Measurements from ENCODE around the gene UQCC5. TPM values are rescaled to one million over a fixed set of nuclear protein-coding genes. Genes with fewer than 3 reads are reported as not detected.
A peak's percentile ranks its signal among the peaks of the same experiment; 100 is the strongest.

The UQCC5 gene
- polyA plus RNA-seq, 1 donor from 2014 or later, result 20.5 TPM

DNA sequence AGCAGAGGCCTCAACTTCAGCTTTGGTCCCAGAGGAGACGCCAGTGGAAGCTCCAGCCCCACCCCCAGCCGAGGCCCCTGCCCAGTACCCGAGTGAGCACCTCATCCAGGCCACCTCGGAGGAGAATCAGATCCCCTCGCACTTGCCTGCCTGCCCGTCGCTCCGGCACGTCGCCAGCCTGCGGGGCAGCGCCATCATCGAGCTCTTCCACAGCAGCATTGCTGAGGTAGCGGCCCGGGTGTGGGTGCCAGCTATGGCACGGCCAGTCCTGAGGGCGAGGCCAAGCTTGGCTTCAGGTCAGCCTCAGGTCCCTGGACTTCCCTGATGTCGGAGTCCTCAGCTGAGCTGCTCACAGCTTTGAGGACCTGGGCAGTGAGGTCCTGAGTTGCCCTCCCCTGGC lies 47.0 kb upstream of the UQCC5 start:
- no peak overlapping the region for H3K4me2 ChIP-seq (ENCODE audit: low read length)
- H3K27me3 ChIP-seq (ENCODE audit: insufficient read depth, low read depth, low read length), result no peaks in the 10 kb centered on the region
- no peak overlapping the region for H3K9ac ChIP-seq (ENCODE audit: low read length)
- no peaks in the 10 kb centered on the region for H3K36me3 ChIP-seq (ENCODE audit: insufficient read depth, low read length)
- TF ChIP-seq EZH2 (IDR thresholded peaks at IDR 0.05; ENCODE audit: borderline replicate concordance, insufficient read depth, low read length, poor library complexity, severe bottlenecking), result no peak
- TF ChIP-seq, protein P1, sequence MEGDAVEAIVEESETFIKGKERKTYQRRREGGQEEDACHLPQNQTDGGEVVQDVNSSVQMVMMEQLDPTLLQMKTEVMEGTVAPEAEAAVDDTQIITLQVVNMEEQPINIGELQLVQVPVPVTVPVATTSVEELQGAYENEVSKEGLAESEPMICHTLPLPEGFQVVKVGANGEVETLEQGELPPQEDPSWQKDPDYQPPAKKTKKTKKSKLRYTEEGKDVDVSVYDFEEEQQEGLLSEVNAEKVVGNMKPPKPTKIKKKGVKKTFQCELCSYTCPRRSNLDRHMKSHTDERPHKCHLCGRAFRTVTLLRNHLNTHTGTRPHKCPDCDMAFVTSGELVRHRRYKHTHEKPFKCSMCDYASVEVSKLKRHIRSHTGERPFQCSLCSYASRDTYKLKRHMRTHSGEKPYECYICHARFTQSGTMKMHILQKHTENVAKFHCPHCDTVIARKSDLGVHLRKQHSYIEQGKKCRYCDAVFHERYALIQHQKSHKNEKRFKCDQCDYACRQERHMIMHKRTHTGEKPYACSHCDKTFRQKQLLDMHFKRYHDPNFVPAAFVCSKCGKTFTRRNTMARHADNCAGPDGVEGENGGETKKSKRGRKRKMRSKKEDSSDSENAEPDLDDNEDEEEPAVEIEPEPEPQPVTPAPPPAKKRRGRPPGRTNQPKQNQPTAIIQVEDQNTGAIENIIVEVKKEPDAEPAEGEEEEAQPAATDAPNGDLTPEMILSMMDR (IDR thresholded peaks at IDR 0.05; ENCODE audit: poor library complexity, severe bottlenecking), result no peak
- TF ChIP-seq EP300 (conservative IDR thresholded peaks at IDR 0.05; ENCODE audit: poor library complexity, severe bottlenecking), result no peak
- no peak for TF ChIP-seq POLR2AphosphoS5 (IDR thresholded peaks at IDR 0.05)
- no peak for TF ChIP-seq RAD21 (conservative IDR thresholded peaks at IDR 0.05)
- TF ChIP-seq TAF1 (IDR thresholded peaks at IDR 0.05; ENCODE audit: low read depth), result no peak
- no peaks in the 10 kb centered on the region for H3F3A ChIP-seq (ENCODE audit: insufficient read depth, low read length, poor library complexity, severe bottlenecking)
- H3K27ac ChIP-seq (ENCODE audit: low read length), result no peak overlapping the region
- no peak overlapping the region for H3K4me3 ChIP-seq (ENCODE audit: low read length)
- H3K9me3 ChIP-seq (ENCODE audit: low read length), result no peaks in the 10 kb centered on the region
- no peak overlapping the region for H2AFZ ChIP-seq (ENCODE audit: low read depth, low read length)
- H3K9me2 ChIP-seq (ENCODE audit: insufficient read depth, low read length), result no peaks in the 10 kb centered on the region
- H3K79me2 ChIP-seq (replicated peaks; ENCODE audit: insufficient read depth, low read length), result no peaks in the 10 kb centered on the region
- no peaks in the 10 kb centered on the region for H4K20me1 ChIP-seq (ENCODE audit: insufficient read depth)

DNA sequence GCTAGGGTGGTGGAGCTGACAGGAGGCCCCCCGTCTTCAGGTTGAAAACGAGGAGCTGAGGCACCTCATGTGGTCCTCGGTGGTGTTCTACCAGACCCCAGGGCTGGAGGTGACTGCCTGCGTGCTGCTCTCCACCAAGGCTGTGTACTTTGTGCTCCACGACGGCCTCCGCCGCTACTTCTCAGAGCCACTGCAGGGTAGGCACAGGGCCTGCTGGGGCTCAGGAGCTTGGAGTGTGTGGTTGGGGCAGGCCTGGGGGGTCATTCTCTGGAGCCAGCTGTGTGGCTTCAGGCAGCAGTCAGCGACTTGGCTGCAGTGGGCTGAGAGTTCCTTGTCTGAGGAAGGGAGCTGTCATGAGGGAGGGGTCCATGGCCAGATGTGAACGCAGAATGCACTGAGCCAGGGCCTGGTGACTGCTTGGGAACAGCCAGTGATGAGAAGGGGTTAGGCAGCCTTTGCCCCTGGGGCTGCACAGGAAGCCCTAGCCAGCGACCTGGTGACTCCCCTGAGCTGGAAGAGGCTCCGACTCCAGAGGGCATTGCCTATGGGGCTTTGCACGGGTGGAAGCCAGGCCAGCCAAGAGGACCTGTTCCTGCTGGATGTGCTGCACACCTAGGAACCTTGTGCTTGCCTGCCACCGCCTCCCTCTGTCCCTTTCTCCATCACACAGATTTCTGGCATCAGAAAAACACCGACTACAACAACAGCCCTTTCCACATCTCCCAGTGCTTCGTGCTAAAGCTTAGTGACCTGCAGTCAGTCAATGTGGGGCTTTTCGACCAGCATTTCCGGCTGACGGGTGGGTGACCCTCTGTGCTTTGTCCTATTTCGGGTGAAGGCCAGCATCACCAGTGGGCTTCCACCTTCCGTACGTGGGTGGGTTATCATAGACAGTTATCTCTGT lies 46.1 kb upstream of the UQCC5 start:
- no peak overlapping the region for H3K9ac ChIP-seq (ENCODE audit: low read length)

DNA sequence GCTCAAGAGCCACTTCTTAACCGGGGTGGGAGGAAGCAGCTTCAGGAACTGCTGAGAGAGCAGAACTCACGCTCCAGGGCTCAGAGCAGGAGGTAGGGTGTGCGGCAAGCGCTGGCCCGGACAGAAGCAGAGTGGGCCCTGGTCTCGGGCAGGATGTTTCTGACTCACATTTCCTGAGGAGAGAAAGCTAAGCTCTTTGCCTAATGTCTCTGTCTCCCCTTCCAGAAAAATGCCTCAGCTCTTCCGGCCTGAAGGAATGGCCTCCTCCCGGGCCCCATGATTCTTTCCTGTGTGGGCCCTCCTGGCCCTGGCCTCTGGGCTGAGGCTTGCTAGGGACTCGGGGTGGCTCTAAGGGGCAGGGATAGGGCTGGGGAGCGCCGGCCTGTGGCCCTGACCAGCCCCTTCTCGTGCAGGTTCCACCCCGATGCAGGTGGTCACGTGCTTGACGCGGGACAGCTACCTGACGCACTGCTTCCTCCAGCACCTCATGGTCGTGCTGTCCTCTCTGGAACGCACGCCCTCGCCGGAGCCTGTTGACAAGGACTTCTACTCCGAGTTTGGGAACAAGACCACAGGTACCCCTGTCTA lies 45.4 kb upstream of the UQCC5 start:
- H3K4me2 ChIP-seq (ENCODE audit: low read length), result no peak overlapping the region
- H3K79me2 ChIP-seq (replicated peaks; ENCODE audit: insufficient read depth, low read length), result no peaks in the 10 kb centered on the region
- H3K9ac ChIP-seq (ENCODE audit: low read length), result no peak overlapping the region
- no peak overlapping the region for H2AFZ ChIP-seq (ENCODE audit: low read depth, low read length)
- no peak overlapping the region for H3K4me3 ChIP-seq (ENCODE audit: low read length)
- no peaks in the 10 kb centered on the region for H3K27me3 ChIP-seq (ENCODE audit: insufficient read depth, low read depth, low read length)
- H3F3A ChIP-seq (ENCODE audit: insufficient read depth, low read length, poor library complexity, severe bottlenecking), result no peaks in the 10 kb centered on the region
- no peak overlapping the region for H3K27ac ChIP-seq (ENCODE audit: low read length)
- H3K9me3 ChIP-seq (ENCODE audit: low read length), result no peaks in the 10 kb centered on the region
- H3K9me2 ChIP-seq (ENCODE audit: insufficient read depth, low read length), result no peaks in the 10 kb centered on the region
- no peaks in the 10 kb centered on the region for H4K20me1 ChIP-seq (ENCODE audit: insufficient read depth)
- TF ChIP-seq, protein P2, sequence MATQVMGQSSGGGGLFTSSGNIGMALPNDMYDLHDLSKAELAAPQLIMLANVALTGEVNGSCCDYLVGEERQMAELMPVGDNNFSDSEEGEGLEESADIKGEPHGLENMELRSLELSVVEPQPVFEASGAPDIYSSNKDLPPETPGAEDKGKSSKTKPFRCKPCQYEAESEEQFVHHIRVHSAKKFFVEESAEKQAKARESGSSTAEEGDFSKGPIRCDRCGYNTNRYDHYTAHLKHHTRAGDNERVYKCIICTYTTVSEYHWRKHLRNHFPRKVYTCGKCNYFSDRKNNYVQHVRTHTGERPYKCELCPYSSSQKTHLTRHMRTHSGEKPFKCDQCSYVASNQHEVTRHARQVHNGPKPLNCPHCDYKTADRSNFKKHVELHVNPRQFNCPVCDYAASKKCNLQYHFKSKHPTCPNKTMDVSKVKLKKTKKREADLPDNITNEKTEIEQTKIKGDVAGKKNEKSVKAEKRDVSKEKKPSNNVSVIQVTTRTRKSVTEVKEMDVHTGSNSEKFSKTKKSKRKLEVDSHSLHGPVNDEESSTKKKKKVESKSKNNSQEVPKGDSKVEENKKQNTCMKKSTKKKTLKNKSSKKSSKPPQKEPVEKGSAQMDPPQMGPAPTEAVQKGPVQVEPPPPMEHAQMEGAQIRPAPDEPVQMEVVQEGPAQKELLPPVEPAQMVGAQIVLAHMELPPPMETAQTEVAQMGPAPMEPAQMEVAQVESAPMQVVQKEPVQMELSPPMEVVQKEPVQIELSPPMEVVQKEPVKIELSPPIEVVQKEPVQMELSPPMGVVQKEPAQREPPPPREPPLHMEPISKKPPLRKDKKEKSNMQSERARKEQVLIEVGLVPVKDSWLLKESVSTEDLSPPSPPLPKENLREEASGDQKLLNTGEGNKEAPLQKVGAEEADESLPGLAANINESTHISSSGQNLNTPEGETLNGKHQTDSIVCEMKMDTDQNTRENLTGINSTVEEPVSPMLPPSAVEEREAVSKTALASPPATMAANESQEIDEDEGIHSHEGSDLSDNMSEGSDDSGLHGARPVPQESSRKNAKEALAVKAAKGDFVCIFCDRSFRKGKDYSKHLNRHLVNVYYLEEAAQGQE (IDR thresholded peaks at IDR 0.05; ENCODE audit: borderline replicate concordance), result no peak
- TF ChIP-seq EZH2 (IDR thresholded peaks at IDR 0.05; ENCODE audit: borderline replicate concordance, insufficient read depth, low read length, poor library complexity, severe bottlenecking) (no peak), POLR2AphosphoS5 (IDR thresholded peaks at IDR 0.05) (no peak), EP300 (conservative IDR thresholded peaks at IDR 0.05; ENCODE audit: poor library complexity, severe bottlenecking) (no peak), RAD21 (conservative IDR thresholded peaks at IDR 0.05) (no peak), TAF1 (IDR thresholded peaks at IDR 0.05; ENCODE audit: low read depth) (no peak), MXI1 (conservative IDR thresholded peaks at IDR 0.05; ENCODE audit: poor library complexity, severe bottlenecking) (no peak), SMC3 (conservative IDR thresholded peaks at IDR 0.05; ENCODE audit: poor library complexity) (no peak)
- TF ChIP-seq, protein P1 (IDR thresholded peaks at IDR 0.05; ENCODE audit: poor library complexity, severe bottlenecking), result no peak
- H3K36me3 ChIP-seq (ENCODE audit: insufficient read depth, low read length), result no peaks in the 10 kb centered on the region

More for the DNA sequence above, 46.1 kb upstream of the UQCC5 start:
- Histone ChIP-seq H3F3A (ENCODE audit: insufficient read depth, low read length, poor library complexity, severe bottlenecking) (no peaks in the 10 kb centered on the region), H3K79me2 (replicated peaks; ENCODE audit: insufficient read depth, low read length) (no peaks in the 10 kb centered on the region), H3K36me3 (ENCODE audit: insufficient read depth, low read length) (no peaks in the 10 kb centered on the region), H2AFZ (ENCODE audit: low read depth, low read length) (no peak overlapping the region), H4K20me1 (ENCODE audit: insufficient read depth) (no peaks in the 10 kb centered on the region), H3K9me3 (ENCODE audit: low read length) (no peaks in the 10 kb centered on the region), H3K27ac (ENCODE audit: low read length) (no peak overlapping the region), H3K27me3 (ENCODE audit: insufficient read depth, low read depth, low read length) (no peaks in the 10 kb centered on the region), H3K4me3 (ENCODE audit: low read length) (no peak overlapping the region), H3K9me2 (ENCODE audit: insufficient read depth, low read length) (no peaks in the 10 kb centered on the region), H3K4me2 (ENCODE audit: low read length) (no peak overlapping the region)
- TF ChIP-seq POLR2AphosphoS5 (IDR thresholded peaks at IDR 0.05) (peak; percentile 9), EP300 (conservative IDR thresholded peaks at IDR 0.05; ENCODE audit: poor library complexity, severe bottlenecking) (no peak)
